Prostate gland (tissue), 2 donors: ENCODE results near the gene PHLPP1. TPM values are rescaled to one million over a fixed set of nuclear protein-coding genes. Genes with fewer than 3 reads are reported as not detected.

Source experiments
- DNase-seq: peaks from one replicate; pipeline ENCODE4 v3.0.0-alpha.2; 2019; ENCODE audit warnings: low spot score
- H3K27ac ChIP-seq, 2 donors: fragments of 200-600 bp; sonication (generic); 2 replicates each; pipeline ENCODE4 v1.5.1; 2017 to 2019
- H3K27me3 ChIP-seq: fragments of 200-600 bp; sonication (generic); replicated peaks from 2 replicates; pipeline ENCODE4 v1.5.1; 2019; ENCODE audit not compliant: insufficient read depth
- H3K36me3 ChIP-seq, 2 donors: fragments of 200-600 bp; sonication (generic); 1 replicate in 1 of 2; 2 replicates in 1 of 2; pipeline versions ENCODE4 v1.5.1 to v1.8.1; 2017 to 2019
- H3K4me1 ChIP-seq: fragments of 200-600 bp; sonication (generic); replicated peaks from 2 replicates; pipeline ENCODE4 v1.5.1; 2019
- H3K4me3 ChIP-seq, 2 donors: fragments of 200-600 bp; sonication (generic); 2 replicates each; pipeline ENCODE4 v1.5.1; 2017 to 2019
- H3K9me3 ChIP-seq: fragments of 200-600 bp; sonication (generic); 2 replicates; pipeline ENCODE4 v1.5.1; 2017
- POLR2A ChIP-seq: fragments of 450-650 bp; IDR thresholded peaks from one replicate; pipeline ENCODE4 v1.6.1; 2016; ENCODE audit warnings: antibody characterized with exemption, mild to moderate bottlenecking
- POLR2AphosphoS5 ChIP-seq: sonication (generic); formaldehyde crosslinking; IDR thresholded peaks from one replicate; pipeline ENCODE4 v1.6.1; 2017; ENCODE audit warnings: antibody characterized with exemption
- WGBS: methylation state at CpG from one replicate; pipeline ENCODE4 v1.1.5; 2018; 5-methylcytosine and 5-hydroxymethylcytosine counted together
- intact Hi-C: fragments of 100-400 bp; cut with DNase I; formaldehyde crosslinking; loops from one replicate; pipeline ENCODE4 v1.14.2; 2022
- total RNA-seq, 2 donors: library from RNA; depleted of rRNA; stranded (reverse); fragments of >200 nt; gene quantifications; one replicate each; pipeline ENCODE4 v1.1.0, GENCODE V29; 2016
- TF ChIP-seq, protein P1 (sequence below), 4 experiments: fragments of 200-600 bp in 2 of 4; fragments of 450-650 bp in 2 of 4; sonication (generic) in 2 of 4; IDR thresholded peaks; 1 replicate in 3 of 4; 2 replicates in 1 of 4; pipeline ENCODE4 v1.5.1; 2016 to 2019; ENCODE audit warnings: antibody characterized with exemption in 4 of 4, mild to moderate bottlenecking in 2 of 4, moderate library complexity in 2 of 4

Gene PHLPP1
- total RNA-seq, 2 donors from 2014 or later, result 16.8 to 44.1 TPM

DNA sequence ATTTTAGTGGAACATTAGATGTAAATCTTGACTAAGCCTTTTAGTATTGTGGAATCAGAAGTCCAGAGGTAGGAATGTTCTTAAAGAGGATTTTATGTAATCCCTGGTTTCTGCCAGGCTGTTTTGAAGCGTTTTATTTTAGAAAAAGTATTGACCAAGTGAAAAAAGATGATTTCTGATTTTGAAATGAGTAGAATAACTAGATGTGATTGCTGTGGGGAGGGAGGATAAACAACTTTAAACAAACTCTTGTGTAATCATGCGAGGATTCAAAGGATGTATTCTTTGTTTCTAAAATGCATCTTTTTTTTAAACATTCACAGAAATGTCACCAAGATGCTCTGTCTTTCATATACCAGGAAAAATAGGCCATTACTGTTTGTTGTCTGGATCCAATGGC is 53.9 kb downstream of the PHLPP1 start:
- no peaks in the 10 kb centered on the region for H3K36me3 ChIP-seq
- no peaks in the 10 kb centered on the region for H3K27me3 ChIP-seq
- 80% methylated on average over 2 of the region's 2 CpGs for WGBS
- intact Hi-C loops, result no loop called here
- H3K4me3 ChIP-seq, result no peak overlapping the region
- no peak for TF ChIP-seq POLR2A
- TF ChIP-seq, protein P1, sequence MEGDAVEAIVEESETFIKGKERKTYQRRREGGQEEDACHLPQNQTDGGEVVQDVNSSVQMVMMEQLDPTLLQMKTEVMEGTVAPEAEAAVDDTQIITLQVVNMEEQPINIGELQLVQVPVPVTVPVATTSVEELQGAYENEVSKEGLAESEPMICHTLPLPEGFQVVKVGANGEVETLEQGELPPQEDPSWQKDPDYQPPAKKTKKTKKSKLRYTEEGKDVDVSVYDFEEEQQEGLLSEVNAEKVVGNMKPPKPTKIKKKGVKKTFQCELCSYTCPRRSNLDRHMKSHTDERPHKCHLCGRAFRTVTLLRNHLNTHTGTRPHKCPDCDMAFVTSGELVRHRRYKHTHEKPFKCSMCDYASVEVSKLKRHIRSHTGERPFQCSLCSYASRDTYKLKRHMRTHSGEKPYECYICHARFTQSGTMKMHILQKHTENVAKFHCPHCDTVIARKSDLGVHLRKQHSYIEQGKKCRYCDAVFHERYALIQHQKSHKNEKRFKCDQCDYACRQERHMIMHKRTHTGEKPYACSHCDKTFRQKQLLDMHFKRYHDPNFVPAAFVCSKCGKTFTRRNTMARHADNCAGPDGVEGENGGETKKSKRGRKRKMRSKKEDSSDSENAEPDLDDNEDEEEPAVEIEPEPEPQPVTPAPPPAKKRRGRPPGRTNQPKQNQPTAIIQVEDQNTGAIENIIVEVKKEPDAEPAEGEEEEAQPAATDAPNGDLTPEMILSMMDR (IDR thresholded peaks at IDR 0.05), result no peak
- no peak for TF ChIP-seq POLR2AphosphoS5
- H3K9me3 ChIP-seq, result no peaks in the 10 kb centered on the region
- no peak for DNase-seq
- H3K4me1 ChIP-seq, result peaks cover 2% of the 10 kb centered on the region
- H3K27ac ChIP-seq, result no peak overlapping the region

DNA sequence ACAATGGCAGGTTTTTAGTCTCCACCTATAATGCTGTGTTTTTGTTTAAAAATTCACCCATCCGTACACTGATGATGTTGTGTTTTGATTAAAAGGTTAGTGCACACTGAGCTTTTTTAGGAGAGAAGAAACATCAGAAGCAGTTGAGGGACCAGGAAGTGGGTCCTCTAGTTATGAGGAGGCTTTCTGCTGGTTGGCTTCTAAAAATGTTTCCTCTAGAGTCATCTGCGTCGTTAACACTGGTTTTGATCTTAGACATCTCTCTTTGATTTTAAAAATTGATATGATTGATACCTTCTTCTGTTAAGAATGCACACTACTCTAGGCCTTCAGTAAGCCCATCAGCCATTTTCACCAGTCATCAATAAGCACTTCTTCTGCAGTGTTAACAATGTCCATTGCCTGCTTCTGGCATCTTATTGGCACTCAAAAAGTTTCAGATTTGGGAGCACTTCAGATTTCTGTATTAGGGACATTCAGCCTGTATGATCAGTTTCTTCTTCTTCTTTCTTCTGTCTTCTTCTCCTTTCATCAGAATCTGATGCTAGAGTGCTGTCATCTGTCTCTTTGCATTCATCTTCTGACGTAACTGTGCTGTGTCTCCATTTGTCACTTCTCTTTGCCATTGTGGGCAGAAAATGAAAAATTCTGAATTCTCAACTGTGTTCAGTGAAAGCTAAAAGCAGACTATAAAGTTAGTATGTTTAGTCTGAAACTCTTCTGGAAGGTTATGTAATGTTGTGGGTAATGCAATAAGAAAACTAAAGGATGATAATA is 56.3 kb downstream of the PHLPP1 start:
- no peak overlapping the region for H3K4me3 ChIP-seq
- H3K9me3 ChIP-seq, result no peaks in the 10 kb centered on the region
- no peak for TF ChIP-seq POLR2A
- TF ChIP-seq, protein P1 (IDR thresholded peaks at IDR 0.05), result no peak
- TF ChIP-seq POLR2AphosphoS5, result no peak
- intact Hi-C loops, result no loop called here
- H3K27me3 ChIP-seq, result no peaks in the 10 kb centered on the region
- DNase-seq, result no peak
- no peak overlapping the region for H3K27ac ChIP-seq
- no peaks in the 10 kb centered on the region for H3K36me3 ChIP-seq
- WGBS, result 91% methylated on average over 4 of the region's 4 CpGs
- peaks cover 2% of the 10 kb centered on the region for H3K4me1 ChIP-seq

DNA sequence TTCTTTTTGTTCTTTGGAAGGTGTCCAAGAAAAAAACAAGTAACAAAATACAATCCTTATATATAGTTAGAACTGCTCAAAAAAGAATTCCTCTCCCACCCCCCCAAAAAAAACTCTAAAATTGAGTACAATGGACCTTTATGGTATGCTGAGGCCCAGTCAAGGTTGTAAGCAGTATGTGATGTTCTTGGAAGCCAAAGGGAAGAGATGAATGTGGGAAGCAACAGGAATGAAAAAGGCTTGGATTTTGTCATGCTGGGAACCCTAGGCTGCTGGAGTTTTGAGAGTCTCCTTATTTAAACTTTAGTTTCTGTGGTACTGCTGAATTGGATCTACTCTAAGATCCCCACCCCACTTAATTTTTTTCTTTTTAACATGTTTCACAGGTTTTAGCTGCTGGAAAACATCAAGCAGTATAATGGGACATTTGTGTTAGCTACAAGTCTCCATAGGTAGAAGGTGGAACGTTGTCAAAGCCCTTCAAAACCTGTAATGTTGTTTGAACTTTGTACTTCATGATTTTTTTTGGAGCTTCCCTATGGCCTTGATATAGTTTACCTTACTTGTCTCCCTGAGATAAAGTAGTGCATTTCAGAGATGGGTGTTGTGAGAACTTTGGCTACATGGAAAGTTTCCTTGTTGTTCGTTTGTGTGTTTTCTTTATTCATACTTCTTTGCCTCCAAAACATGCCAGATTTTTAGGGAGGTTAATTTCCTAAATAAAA is 57.7 kb downstream of the PHLPP1 start:
- H3K4me3 ChIP-seq, result no peak overlapping the region
- H3K27ac ChIP-seq, result no peak overlapping the region
- H3K9me3 ChIP-seq, result no peaks in the 10 kb centered on the region
- 85% methylated on average over 2 of the region's 2 CpGs for WGBS
- H3K27me3 ChIP-seq, result no peaks in the 10 kb centered on the region
- peaks cover 2% of the 10 kb centered on the region for H3K4me1 ChIP-seq
- DNase-seq, result no peak
- intact Hi-C loops, result no loop called here
- no peaks in the 10 kb centered on the region for H3K36me3 ChIP-seq
- no peak for TF ChIP-seq POLR2AphosphoS5

DNA sequence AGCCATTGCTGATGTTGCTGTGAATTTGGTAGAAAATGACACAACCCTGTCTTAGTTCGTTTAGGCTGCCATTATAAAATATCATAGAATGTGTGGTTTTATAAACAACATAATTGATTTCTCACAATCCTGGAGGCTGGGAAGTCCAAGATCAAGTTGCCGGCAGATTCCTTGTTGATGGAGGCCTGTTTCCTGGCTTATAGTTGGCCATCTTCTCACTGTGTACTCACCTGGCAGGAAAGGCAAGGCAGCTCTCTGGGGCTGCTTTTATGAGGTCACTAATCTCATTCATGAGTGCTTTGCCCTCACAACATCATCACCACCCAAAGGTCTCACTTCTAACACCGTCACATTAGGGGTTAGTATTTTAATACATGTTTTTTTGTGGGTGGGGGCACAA is 58.4 kb downstream of the PHLPP1 start:
- 87% methylated on average over 3 of the region's 3 CpGs for WGBS
- H3K27ac ChIP-seq, result no peak overlapping the region
- TF ChIP-seq POLR2AphosphoS5 (no peak), POLR2A (no peak)
- TF ChIP-seq, protein P1 (IDR thresholded peaks at IDR 0.05), result no peak

DNA sequence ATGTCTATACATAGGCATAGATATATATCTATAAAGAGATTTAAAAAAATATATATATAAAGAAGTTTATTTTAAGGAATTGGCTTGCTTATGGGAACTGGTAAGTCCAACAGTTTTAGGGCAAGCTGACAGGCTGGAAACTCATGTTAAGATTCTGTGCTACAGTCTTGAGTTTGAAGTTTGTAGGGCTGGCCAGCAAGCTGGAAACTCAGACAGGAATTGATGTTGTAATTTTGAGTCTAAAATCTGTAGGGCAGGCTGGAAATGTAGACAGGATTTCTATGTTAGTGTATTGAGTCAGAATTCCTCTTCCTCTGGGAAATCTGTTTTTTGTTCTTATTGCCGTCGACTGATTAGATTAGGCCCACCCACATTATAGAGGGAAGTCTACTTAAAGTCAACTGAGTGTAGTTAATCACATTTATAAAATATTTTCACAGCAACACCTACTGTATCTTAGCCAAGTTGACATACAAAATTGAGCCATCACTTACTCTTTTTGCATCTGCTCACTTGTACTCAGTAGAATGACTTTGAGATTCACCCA is 60.8 kb downstream of the PHLPP1 start:
- no peak overlapping the region for H3K4me3 ChIP-seq
- no peak overlapping the region for H3K27ac ChIP-seq
- H3K9me3 ChIP-seq, result no peaks in the 10 kb centered on the region
- H3K27me3 ChIP-seq, result no peaks in the 10 kb centered on the region
- WGBS, result 86% methylated on average over 2 of the region's 2 CpGs
- H3K4me1 ChIP-seq, result no peaks in the 10 kb centered on the region
- H3K36me3 ChIP-seq, result no peaks in the 10 kb centered on the region
- intact Hi-C loops, result no loop called here
- DNase-seq, result no peak
- TF ChIP-seq POLR2A (no peak), POLR2AphosphoS5 (no peak)
- TF ChIP-seq, protein P1 (IDR thresholded peaks at IDR 0.05), result no peak

More for the DNA sequence above, 58.4 kb downstream of the PHLPP1 start:
- H3K27me3 ChIP-seq, result no peaks in the 10 kb centered on the region
- H3K4me3 ChIP-seq, result no peak overlapping the region
- intact Hi-C loops, result no loop called here
- H3K9me3 ChIP-seq, result no peaks in the 10 kb centered on the region
- H3K36me3 ChIP-seq, result no peaks in the 10 kb centered on the region
- no peak for DNase-seq
- peaks cover 2% of the 10 kb centered on the region for H3K4me1 ChIP-seq
